ENCODE data around the gene CXorf49B. TPM values are rescaled to one million over a fixed set of nuclear protein-coding genes. Genes with fewer than 3 reads are reported as not detected.
"Not testable (repeated sequence)": the region's sequence is repeated elsewhere in the genome, so short reads cannot be mapped to it uniquely, and the experiment has no call there.

Gene CXorf49B
- total RNA-seq, 4 donors from 2014 or later, result not detected

DNA sequence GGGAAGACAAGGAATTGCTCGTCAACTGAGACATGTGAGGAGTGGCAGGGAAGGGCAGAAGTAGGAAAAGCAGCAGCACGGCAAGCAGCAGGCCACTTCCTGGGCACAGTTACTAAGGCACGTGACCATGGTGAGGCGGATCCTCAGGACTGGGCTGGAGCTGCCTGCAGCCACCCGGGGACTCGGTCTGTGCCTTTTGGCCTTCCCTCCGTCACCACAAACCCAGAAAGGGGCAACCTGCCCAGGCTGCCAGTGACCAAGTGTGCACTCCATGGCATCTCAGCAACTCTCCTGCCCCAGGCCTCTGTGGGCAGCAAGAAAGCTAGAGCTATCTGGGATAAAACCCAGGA lies 19.8 kb downstream of the CXorf49B start:
- H3K27me3 ChIP-seq; H3K36me3 ChIP-seq; intact Hi-C loops (cut with DNase I); DNase-seq (ENCODE audit: extremely low spot score); H3K27ac ChIP-seq (replicated peaks in 1 of 4); H3K4me1 ChIP-seq; H3K9me3 ChIP-seq; H3K4me3 ChIP-seq: not testable (repeated sequence)
- no CpG with 5 or more reads among the region's 7 CpGs for WGBS

DNA sequence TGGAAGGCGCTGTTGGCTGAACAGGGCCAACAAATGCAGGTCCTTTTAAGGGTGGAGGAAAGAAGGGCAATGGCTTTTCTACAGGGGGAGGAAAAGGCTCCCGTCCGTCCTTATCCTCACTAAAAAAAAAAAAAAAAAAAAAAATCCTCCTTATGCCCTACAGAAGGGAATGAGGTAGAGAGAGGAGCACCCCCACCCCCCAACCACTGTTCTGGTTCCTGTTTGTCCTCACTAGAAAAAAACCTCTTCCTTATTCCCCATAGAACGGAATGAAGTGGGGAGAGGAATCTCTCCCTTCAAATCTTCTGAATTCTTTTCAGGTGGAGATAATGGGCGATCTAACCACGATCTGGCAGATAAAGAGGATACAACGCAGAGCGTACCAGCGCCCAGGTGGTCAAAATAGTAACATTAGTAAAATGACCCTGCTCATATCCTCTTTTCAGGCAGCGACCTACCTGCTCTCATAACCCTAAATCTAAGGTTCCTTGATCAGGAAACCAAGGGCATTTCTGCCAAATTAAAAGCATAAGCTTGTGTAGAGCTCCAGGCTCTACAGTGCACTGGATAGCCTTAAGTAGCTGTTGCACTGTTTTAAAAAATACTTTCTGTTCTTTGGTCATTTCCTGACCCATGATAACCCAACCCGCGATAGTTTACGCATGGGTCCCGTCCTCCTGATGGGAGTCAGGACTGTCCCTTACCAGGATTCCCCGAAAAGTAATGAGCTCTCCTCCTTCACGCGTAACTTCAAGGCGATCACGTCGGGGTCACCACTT lies 20.6 kb downstream of the CXorf49B start:
- H3K27ac ChIP-seq (replicated peaks in 1 of 4); H3K36me3 ChIP-seq; H3K4me3 ChIP-seq; H3K27me3 ChIP-seq; DNase-seq (ENCODE audit: extremely low spot score); H3K4me1 ChIP-seq; intact Hi-C loops (cut with DNase I); H3K9me3 ChIP-seq: not testable (repeated sequence)
- no CpG with 5 or more reads among the region's 20 CpGs for WGBS

DNA sequence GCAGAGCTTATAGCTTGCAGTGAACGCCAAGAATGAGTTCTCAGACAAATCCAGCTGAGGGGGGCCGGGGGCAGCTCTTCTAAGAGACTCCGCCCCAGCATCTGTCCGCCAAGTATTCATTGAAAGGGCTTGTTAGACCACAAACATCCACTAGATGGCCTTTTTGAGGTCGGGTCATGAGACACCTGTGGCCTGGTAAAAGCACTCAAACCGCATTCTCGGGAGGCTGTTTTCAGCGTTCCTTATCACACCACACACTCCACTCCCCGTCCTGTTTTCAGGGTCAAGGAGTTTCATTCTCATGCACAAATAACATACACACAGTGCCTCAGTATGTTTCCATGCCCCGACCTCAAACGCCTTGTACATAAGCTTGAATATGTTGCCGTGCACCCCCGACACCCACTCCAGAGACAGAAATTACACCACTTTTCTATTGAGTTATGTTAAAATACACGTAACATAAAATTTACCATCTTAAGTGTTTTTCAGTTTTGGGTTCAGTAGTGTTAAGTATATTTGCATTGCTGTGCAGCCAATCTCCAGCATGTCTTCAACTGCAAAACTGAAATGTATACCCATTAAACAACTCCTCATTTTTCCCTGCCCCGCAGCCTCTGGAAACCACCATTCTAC lies 21.3 kb downstream of the CXorf49B start:
- no CpG with 5 or more reads among the region's 15 CpGs for WGBS
- H3K4me3 ChIP-seq; intact Hi-C loops (cut with DNase I); DNase-seq (ENCODE audit: extremely low spot score); H3K9me3 ChIP-seq; H3K4me1 ChIP-seq; H3K36me3 ChIP-seq; H3K27me3 ChIP-seq; H3K27ac ChIP-seq (replicated peaks in 1 of 4): not testable (repeated sequence)

DNA sequence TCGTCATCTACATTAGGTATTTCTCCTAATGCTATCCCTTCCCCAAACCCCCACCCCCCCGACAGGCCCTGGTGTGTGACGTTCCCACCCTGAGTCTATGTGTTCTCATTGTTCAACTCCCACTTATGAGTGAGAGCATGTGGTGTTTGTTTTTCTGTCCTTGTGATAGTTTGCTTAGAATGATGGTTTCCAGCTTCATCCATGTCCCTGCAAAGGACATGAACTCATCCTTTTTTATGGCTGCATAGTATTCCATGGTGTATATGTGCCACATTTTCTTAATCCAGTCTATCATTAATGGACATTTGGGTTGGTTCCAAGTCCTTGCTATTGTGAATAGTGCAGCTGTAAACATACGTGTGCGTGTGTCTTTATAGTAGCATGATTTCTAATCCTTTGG lies 43.3 kb downstream of the CXorf49B start:
- H3K36me3 ChIP-seq; intact Hi-C loops (cut with DNase I); H3K4me1 ChIP-seq; H3K27ac ChIP-seq (replicated peaks in 1 of 4); H3K9me3 ChIP-seq; H3K4me3 ChIP-seq; DNase-seq (ENCODE audit: extremely low spot score); H3K27me3 ChIP-seq: not testable (repeated sequence)
- 74% methylated on average over 5 of the region's 5 CpGs for WGBS

DNA sequence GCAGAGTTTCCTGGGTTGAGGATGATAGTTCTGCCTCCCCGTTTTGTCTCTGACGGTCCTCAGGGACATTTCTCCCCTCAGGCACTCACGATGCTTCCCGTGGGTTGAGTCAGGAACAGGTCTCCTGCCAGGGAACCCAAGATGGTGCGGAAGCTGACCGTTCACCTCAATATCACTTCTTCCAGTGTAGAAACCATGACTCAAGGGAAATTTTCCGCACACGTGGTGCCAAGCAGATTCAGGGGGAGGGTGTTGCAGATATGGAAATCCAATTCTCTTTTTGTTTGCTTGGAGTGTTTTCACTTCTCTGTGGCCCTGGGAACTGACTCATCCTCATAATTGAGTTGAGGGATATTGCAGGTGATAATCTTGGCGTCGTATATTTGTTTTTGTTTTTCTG lies 46.7 kb downstream of the CXorf49B start:
- Histone ChIP-seq H3K36me3 (no peaks in the 10 kb centered on the region), H3K9me3 (no peaks in the 10 kb centered on the region), H3K27me3 (peaks cover 0 to 3% (median 0%) of the 10 kb centered on the region in 4 donors), H3K27ac (replicated peaks in 1 of 4) (no peak overlapping the region), H3K4me3 (no peak overlapping the region), H3K4me1 (no peaks in the 10 kb centered on the region)
- DNase-seq (ENCODE audit: extremely low spot score), result no peak
- WGBS, result 72% methylated on average over 10 of the region's 10 CpGs
- TF ChIP-seq POLR2AphosphoS5 (IDR thresholded peaks at IDR 0.05), result no peak
- TF ChIP-seq, protein P1, sequence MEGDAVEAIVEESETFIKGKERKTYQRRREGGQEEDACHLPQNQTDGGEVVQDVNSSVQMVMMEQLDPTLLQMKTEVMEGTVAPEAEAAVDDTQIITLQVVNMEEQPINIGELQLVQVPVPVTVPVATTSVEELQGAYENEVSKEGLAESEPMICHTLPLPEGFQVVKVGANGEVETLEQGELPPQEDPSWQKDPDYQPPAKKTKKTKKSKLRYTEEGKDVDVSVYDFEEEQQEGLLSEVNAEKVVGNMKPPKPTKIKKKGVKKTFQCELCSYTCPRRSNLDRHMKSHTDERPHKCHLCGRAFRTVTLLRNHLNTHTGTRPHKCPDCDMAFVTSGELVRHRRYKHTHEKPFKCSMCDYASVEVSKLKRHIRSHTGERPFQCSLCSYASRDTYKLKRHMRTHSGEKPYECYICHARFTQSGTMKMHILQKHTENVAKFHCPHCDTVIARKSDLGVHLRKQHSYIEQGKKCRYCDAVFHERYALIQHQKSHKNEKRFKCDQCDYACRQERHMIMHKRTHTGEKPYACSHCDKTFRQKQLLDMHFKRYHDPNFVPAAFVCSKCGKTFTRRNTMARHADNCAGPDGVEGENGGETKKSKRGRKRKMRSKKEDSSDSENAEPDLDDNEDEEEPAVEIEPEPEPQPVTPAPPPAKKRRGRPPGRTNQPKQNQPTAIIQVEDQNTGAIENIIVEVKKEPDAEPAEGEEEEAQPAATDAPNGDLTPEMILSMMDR (IDR thresholded peaks at IDR 0.05), result no peak
- TF ChIP-seq EP300 (IDR thresholded peaks at IDR 0.05), result no peak
- no peak for TF ChIP-seq POLR2A (IDR thresholded peaks at IDR 0.05; ENCODE audit: low read depth)
- intact Hi-C loops (cut with DNase I), result no loop called here

GRCh38 chrX:71814123-71814912 lies 51.2 kb downstream of the CXorf49B start:
- Histone ChIP-seq H3K27me3 (peaks cover 0 to 3% (median 0%) of the 10 kb centered on the region in 4 donors), H3K27ac (replicated peaks in 1 of 4) (no peak overlapping the region), H3K4me1 (no peaks in the 10 kb centered on the region), H3K4me3 (no peak overlapping the region), H3K9me3 (no peaks in the 10 kb centered on the region), H3K36me3 (no peaks in the 10 kb centered on the region)
- intact Hi-C loops (cut with DNase I), result no loop called here
- DNase-seq (ENCODE audit: extremely low spot score), result no peak
- WGBS, result 91% methylated on average over 11 of the region's 25 CpGs
- TF ChIP-seq POLR2A (IDR thresholded peaks at IDR 0.05; ENCODE audit: low read depth) (no peak), POLR2AphosphoS5 (IDR thresholded peaks at IDR 0.05) (no peak), EP300 (IDR thresholded peaks at IDR 0.05) (no peak)
- TF ChIP-seq, protein P1 (IDR thresholded peaks at IDR 0.05), result no peak

All from esophagus muscularis mucosa (tissue), 4 donors.